ENCODE measurements around the gene CEACAM7.

DNA sequence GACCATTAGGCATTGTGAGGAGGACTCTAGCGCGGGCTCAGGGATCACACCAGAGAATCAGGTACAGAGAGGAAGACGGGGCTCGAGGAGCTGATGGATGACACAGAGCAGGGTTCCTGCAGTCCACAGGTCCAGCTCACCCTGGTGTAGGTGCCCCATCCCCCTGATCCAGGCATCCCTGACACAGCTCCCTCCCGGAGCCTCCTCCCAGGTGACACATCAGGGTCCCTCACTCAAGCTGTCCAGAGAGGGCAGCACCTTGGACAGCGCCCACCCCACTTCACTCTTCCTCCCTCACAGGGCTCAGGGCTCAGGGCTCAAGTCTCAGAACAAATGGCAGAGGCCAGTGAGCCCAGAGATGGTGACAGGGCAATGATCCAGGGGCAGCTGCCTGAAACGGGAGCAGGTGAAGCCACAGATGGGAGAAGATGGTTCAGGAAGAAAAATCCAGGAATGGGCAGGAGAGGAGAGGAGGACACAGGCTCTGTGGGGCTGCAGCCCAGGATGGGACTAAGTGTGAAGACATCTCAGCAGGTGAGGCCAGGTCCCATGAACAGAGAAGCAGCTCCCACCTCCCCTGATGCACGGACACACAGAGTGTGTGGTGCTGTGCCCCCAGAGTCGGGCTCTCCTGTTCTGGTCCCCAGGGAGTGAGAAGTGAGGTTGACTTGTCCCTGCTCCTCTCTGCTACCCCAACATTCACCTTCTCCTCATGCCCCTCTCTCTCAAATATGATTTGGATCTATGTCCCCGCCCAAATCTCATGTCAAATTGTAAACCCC is 17.5 kb upstream of the CEACAM7 start:
- TF ChIP-seq POLR2A (IDR thresholded peaks at IDR 0.05) (no peak), POLR2AphosphoS5 (IDR thresholded peaks at IDR 0.05; ENCODE audit: insufficient read depth in 1 of 2, low read depth in 1 of 2) (no peak)
- TF ChIP-seq, protein P1, sequence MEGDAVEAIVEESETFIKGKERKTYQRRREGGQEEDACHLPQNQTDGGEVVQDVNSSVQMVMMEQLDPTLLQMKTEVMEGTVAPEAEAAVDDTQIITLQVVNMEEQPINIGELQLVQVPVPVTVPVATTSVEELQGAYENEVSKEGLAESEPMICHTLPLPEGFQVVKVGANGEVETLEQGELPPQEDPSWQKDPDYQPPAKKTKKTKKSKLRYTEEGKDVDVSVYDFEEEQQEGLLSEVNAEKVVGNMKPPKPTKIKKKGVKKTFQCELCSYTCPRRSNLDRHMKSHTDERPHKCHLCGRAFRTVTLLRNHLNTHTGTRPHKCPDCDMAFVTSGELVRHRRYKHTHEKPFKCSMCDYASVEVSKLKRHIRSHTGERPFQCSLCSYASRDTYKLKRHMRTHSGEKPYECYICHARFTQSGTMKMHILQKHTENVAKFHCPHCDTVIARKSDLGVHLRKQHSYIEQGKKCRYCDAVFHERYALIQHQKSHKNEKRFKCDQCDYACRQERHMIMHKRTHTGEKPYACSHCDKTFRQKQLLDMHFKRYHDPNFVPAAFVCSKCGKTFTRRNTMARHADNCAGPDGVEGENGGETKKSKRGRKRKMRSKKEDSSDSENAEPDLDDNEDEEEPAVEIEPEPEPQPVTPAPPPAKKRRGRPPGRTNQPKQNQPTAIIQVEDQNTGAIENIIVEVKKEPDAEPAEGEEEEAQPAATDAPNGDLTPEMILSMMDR (IDR thresholded peaks at IDR 0.05) = no peak

Data from vagina (tissue), 2 donors.